GM19351 (cell line): ENCODE measurements around the gene CCDC159.

Experiments used
- ATAC-seq: cut with Tn5 transposase; IDR thresholded peaks from one replicate; pipeline ENCODE4 v1.9.1; 2021; ENCODE audit warnings: mild to moderate bottlenecking, moderate library complexity; ENCODE audit not compliant: unreplicated experiment

The CCDC159 gene

GRCh38 chr19:11384778-11385129 is 38.4 kb downstream of the CCDC159 start:
- ATAC-seq: no peak

GRCh38 chr19:11387162-11388034 is 41.1 kb downstream of the CCDC159 start:
- no peak for ATAC-seq

- no peak for ATAC-seq
Observed at GRCh38 chr19:11390359-11390758, 44.0 kb downstream of the CCDC159 start.

GRCh38 chr19:11390933-11391680 is 44.8 kb downstream of the CCDC159 start:
- ATAC-seq: no peak

- no peak for ATAC-seq
Observed at GRCh38 chr19:11397089-11397610, 50.8 kb downstream of the CCDC159 start.

- no peak for ATAC-seq
Observed at GRCh38 chr19:11399667-11400066, 53.3 kb downstream of the CCDC159 start.

- ATAC-seq: no peak
Observed at GRCh38 chr19:11400798-11401197, 54.5 kb downstream of the CCDC159 start.

- ATAC-seq: no peak
Observed at GRCh38 chr19:11401808-11402543, 55.7 kb downstream of the CCDC159 start.
